ENCODE data around the gene GPR87. TPM values are rescaled to one million over a fixed set of nuclear protein-coding genes. Genes with fewer than 3 reads are reported as not detected.
A peak's percentile ranks its signal among the peaks of the same experiment; 100 is the strongest.

The GPR87 gene, protein sequence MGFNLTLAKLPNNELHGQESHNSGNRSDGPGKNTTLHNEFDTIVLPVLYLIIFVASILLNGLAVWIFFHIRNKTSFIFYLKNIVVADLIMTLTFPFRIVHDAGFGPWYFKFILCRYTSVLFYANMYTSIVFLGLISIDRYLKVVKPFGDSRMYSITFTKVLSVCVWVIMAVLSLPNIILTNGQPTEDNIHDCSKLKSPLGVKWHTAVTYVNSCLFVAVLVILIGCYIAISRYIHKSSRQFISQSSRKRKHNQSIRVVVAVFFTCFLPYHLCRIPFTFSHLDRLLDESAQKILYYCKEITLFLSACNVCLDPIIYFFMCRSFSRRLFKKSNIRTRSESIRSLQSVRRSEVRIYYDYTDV
- total RNA-seq (2022) (1.2 and 1.5 TPM in 2 replicates), Bru-seq, nascent RNA (percentile 41 among the genes with signal in this experiment), BruChase-seq, experiment 1, labeled RNA remaining after a 6-hour chase (percentile 34 among the genes with signal in this experiment), BruChase-seq, experiment 2, labeled RNA remaining after a 2-hour chase (percentile 39 among the genes with signal in this experiment)
- long read RNA-seq, partial matches to known transcripts: 0 of 1 reads
- long read RNA-seq, other reads (novel, unspliced or antisense): 0 of 1 reads

DNA sequence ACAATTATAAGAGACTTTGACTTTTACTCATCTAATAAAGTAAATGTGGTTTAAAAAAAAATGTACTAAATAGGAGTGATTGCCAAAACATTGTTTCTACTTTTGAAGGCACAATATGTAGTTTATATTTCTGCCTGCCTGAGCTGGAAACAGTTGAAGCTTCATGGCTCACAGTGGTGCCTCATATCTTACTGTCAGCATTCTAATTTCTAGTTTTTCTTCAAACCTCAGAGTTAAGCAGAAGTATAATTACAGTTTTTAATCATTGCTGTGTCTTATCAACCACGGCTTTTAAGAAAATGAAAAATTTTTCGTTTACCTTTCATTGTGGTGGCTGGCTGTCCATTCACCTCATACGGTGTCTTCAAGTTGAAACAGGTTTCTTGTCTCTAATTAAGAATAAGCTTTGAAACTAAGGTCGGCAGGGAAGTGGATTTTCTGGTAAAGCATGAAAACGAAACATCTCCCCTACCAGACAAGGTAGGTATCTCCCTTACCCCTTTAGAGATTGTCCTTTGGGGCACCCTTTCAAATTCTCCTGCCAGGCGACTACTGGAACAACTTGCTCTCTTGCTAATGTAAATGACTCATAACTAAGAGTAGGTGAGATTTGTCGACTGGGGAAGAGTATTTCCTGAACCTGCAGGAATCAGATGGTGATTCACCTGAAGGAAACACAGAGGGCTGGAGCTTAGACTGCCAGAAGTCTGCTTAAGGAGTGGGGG, at the start of gene GPR87:
TSS of gene GPR87 (minus strand) at position 554 of the 725 bp plus-strand sequence. CDS start 16,720 bp downstream, outside the sequence.
- intact Hi-C loops (cut with micrococcal nuclease; ENCODE audit: unreplicated experiment): loop anchor here (1.0 kb wide), 1 partner anchor 9 kb away; no protein-coding TSS in a partner anchor
- peak within 1 kb of the TSS; percentile 10 for H3K4me3 Mint-ChIP-seq (ENCODE audit: low read depth, unreplicated experiment)
- H3K36me3 Mint-ChIP-seq (ENCODE audit: insufficient read depth, unreplicated experiment): no peaks in the 10 kb centered on the region
- BruUV-seq (replicated peaks): TSS peak; percentile 85
- peak; percentile 66 for DNase-seq
- peaks cover 31% of the 10 kb centered on the region for H3K4me1 Mint-ChIP-seq (ENCODE audit: low read depth, unreplicated experiment)
- H3K27me3 Mint-ChIP-seq (ENCODE audit: unreplicated experiment): no peaks in the 10 kb centered on the region
- CTCF ChIA-PET: interaction anchor here (0.6 to 1.8 kb wide), 4 partner anchors 11 to 135 kb away, joined by 3 to 12 read pairs (median 7); no protein-coding TSS in a partner anchor
- peak within 1 kb of the TSS; percentile 71 for H3K27ac Mint-ChIP-seq (ENCODE audit: unreplicated experiment)
- H3K9me3 Mint-ChIP-seq (ENCODE audit: low read depth, unreplicated experiment): no peaks in the 10 kb centered on the region
- TF ChIP-seq, protein P1, sequence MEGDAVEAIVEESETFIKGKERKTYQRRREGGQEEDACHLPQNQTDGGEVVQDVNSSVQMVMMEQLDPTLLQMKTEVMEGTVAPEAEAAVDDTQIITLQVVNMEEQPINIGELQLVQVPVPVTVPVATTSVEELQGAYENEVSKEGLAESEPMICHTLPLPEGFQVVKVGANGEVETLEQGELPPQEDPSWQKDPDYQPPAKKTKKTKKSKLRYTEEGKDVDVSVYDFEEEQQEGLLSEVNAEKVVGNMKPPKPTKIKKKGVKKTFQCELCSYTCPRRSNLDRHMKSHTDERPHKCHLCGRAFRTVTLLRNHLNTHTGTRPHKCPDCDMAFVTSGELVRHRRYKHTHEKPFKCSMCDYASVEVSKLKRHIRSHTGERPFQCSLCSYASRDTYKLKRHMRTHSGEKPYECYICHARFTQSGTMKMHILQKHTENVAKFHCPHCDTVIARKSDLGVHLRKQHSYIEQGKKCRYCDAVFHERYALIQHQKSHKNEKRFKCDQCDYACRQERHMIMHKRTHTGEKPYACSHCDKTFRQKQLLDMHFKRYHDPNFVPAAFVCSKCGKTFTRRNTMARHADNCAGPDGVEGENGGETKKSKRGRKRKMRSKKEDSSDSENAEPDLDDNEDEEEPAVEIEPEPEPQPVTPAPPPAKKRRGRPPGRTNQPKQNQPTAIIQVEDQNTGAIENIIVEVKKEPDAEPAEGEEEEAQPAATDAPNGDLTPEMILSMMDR (IDR thresholded peaks at IDR 0.05; ENCODE audit: unreplicated experiment): no peak

DNA sequence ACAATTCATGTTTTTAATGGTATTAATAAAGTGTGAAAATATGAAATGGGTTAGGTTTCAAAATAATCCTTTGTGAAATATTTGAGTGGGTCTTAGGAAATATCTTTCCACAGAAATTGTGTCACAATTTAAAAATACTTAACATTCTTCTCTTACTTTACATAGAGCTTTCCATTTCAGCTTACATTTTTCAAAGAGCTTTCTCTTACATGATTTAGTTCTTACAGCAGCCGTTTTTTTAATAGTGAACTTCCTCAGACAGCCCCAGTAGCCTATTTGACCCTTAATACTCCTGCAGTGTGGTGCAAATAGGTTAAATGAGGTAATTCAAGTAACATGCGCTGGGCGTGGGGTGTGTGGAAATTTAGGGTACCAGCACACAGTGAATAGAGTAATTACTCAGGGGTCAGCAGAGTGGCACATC, 46.1 kb upstream of the GPR87 start:
- no peaks in the 10 kb centered on the region for H3K36me3 Mint-ChIP-seq (ENCODE audit: insufficient read depth, unreplicated experiment)
- peaks cover 20% of the 10 kb centered on the region for H3K4me1 Mint-ChIP-seq (ENCODE audit: low read depth, unreplicated experiment)
- no peaks in the 10 kb centered on the region for H3K9me3 Mint-ChIP-seq (ENCODE audit: low read depth, unreplicated experiment)
- H3K4me3 Mint-ChIP-seq (ENCODE audit: low read depth, unreplicated experiment): no peak overlapping the region
- TF ChIP-seq, protein P1 (IDR thresholded peaks at IDR 0.05; ENCODE audit: unreplicated experiment): no peak
- CTCF ChIA-PET: no interaction called here
- no peaks in the 10 kb centered on the region for H3K27me3 Mint-ChIP-seq (ENCODE audit: unreplicated experiment)
- no TSS peak for BruUV-seq (replicated peaks)
- no peak for DNase-seq
- intact Hi-C loops (cut with micrococcal nuclease; ENCODE audit: unreplicated experiment): no loop called here
- no peak overlapping the region for H3K27ac Mint-ChIP-seq (ENCODE audit: unreplicated experiment)

DNA sequence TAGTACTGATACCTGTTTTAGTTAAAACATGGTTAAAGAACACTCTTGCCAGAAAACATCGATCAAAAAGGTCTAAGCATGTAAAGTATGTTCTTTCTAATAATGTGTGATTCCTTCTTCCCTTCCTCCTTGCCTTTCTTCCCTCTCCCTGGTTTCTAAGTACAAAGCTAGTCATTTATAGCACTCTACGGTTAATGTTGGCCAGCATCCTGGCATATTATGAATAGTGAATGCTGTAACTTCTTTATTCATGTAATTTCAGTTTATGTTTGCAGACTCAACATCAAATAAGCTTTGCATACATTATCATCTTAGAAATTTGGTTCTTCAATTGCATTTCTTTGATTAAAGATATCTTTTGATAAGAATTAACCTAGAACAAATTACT, 40.8 kb upstream of the GPR87 start:
- TF ChIP-seq, protein P1 (IDR thresholded peaks at IDR 0.05; ENCODE audit: unreplicated experiment): no peak
- intact Hi-C loops (cut with micrococcal nuclease; ENCODE audit: unreplicated experiment): no loop called here
- no peak for DNase-seq
- CTCF ChIA-PET: interaction anchor here (0.5 to 1.2 kb wide), 4 partner anchors 10 to 150 kb away, joined by 3 to 8 read pairs (median 3); no protein-coding TSS in a partner anchor
- Mint-ChIP-seq H3K4me1 (ENCODE audit: low read depth, unreplicated experiment) (peaks cover 20% of the 10 kb centered on the region), H3K4me3 (ENCODE audit: low read depth, unreplicated experiment) (no peak overlapping the region), H3K27me3 (ENCODE audit: unreplicated experiment) (no peaks in the 10 kb centered on the region), H3K27ac (ENCODE audit: unreplicated experiment) (no peak overlapping the region), H3K36me3 (ENCODE audit: insufficient read depth, unreplicated experiment) (no peaks in the 10 kb centered on the region), H3K9me3 (ENCODE audit: low read depth, unreplicated experiment) (no peaks in the 10 kb centered on the region)
- no TSS peak for BruUV-seq (replicated peaks)

DNA sequence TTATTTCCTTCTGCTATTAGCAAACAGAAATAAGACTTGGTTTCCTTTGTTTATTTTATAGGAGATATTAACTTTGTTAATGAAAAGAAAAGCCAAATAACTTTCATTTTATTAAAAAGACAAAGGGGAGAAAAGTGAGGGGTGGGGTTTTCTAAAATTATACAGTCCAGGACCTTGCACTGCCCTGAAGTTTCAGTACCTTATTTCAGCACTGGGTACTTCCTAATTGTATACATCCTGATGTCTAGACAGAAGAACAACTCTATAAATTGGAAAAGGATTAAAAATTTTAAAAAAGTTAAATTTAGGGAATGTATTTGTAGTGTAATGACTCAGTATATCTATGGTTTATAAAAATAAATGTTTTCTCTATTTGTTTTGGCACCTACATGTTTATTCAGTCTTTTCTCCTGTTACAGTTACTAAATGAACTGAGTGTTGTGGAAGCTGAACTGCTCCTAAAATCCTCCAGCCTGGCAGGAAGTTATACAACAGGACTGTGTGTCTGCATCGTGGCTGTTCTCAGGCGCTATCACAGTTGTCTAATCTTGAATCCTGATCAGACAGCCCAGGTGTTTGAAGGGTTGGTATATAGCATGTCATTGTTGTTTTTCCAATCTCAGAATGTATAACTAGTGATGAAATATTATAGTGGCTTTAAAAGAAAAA, 40.3 kb upstream of the GPR87 start:
- intact Hi-C loops (cut with micrococcal nuclease; ENCODE audit: unreplicated experiment): no loop called here
- TF ChIP-seq, protein P1 (IDR thresholded peaks at IDR 0.05; ENCODE audit: unreplicated experiment): no peak
- Mint-ChIP-seq H3K9me3 (ENCODE audit: low read depth, unreplicated experiment) (no peaks in the 10 kb centered on the region), H3K27ac (ENCODE audit: unreplicated experiment) (no peak overlapping the region), H3K27me3 (ENCODE audit: unreplicated experiment) (no peaks in the 10 kb centered on the region), H3K4me3 (ENCODE audit: low read depth, unreplicated experiment) (no peak overlapping the region), H3K36me3 (ENCODE audit: insufficient read depth, unreplicated experiment) (no peaks in the 10 kb centered on the region), H3K4me1 (ENCODE audit: low read depth, unreplicated experiment) (peaks cover 20% of the 10 kb centered on the region)
- CTCF ChIA-PET: interaction anchor here (0.5 kb wide), 1 partner anchor 150 kb away, joined by 8 read pairs; no protein-coding TSS in a partner anchor
- BruUV-seq (replicated peaks): no TSS peak
- peak; percentile 9 for DNase-seq
